Fibroblast of peridontal ligament (primary cell): ENCODE data around the gene PYGM.

Experiments used
- DNase-seq: peaks from one replicate; pipeline ENCODE4 v3.0.0-alpha.2; 2010; ENCODE audit errors: extremely low read depth

The PYGM gene

GRCh38 chr11:64735725-64736259, 24.0 kb downstream of the PYGM start:
- DNase-seq = no peak

- no peak for DNase-seq
Observed at GRCh38 chr11:64734811-64735724, 24.7 kb downstream of the PYGM start.

DNA sequence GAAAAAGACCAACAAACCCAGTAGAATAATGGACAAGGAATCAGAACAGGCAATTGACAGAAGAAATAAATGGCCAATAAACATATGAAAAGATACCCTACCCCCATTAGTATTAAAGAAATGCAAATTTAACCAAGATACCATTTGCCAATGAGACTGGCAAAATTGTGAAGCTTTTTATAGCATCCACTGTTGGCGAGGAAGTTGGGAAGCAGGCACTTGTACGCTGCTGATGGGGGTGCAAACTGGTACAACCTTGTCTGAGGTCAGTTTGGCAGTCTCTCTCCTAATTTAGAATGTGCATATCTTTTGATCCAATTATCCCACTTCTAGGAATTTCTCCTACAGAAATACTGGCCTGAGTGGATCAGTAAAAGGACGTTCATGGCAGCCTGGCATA, 28.2 kb downstream of the PYGM start:
- DNase-seq = no peak

DNA sequence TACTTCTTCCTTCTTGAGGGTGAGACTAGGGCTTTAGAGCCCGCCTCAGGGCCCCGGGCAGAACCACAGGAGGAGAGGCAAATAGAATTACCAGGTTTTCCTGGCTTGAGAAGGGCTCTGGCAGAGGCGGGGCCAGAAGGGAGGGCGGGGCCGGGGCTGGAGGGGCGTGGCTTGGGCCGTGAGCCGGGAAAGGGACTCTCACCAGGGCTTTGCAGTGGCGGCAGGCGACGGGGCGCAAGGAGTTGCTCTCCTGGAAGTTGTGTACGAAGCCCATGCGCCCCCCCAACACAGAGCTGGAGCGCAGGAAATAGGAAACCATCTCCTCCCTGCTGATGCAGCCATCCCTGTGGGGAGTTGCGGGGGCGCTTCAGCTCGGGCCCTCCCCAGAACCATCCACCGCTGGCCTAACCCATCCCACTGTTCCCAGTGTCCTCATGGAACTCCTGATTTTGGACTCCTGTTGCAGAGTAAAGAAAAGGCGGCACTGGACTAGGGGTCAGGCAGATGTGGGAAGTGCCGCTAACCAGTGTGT, 29.9 kb downstream of the PYGM start:
- no peak for DNase-seq

- DNase-seq = no peak
Observed at GRCh38 chr11:64728757-64729365, 30.9 kb downstream of the PYGM start.

DNA sequence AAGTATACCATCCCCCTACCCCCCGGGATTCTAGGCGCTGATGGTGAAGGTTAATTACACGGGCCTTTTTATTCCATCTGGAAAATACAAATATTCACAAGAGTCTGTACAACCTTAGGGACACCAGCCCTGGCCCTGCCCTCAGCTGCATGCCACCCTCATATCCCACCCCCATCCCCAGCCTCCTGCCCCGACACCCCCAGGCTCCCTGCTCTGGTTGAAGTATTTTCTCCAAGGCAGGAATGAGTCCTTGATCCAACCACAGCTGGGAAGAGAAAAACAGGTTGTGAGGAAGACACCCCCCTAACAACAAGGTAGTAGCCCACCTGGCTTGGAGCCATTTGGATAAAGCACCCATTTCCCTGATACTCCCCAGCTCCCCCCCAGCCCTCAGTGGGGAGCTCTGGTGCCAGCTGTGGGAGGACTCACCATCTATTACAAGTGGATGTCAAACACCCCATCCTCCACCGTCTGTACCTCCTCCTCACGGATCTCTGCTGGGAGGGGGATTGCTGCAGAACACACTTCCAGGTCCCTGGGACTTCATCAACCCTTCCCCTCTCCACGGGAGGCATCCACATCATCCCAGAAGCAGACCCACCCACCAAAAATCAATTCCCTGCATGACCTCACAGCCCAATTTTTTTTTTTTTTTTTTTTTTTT, 32.8 kb downstream of the PYGM start:
- DNase-seq = no peak

- no peak for DNase-seq
Observed at GRCh38 chr11:64726211-64726641, 33.5 kb downstream of the PYGM start.

GRCh38 chr11:64724863-64725532, 34.8 kb downstream of the PYGM start:
- no peak for DNase-seq

GRCh38 chr11:64723907-64724862, 35.6 kb downstream of the PYGM start:
- DNase-seq = no peak

- peak; percentile 64 for DNase-seq
Observed at GRCh38 chr11:64723117-64723906, 36.5 kb downstream of the PYGM start, which contains the start of gene NRXN2. Gene NRXN2 (minus strand): TSS chr11:64723197. CDS start chr11:64713699, 9,498 bp downstream.

GRCh38 chr11:64722141-64723065, 37.4 kb downstream of the PYGM start:
- DNase-seq = no peak

DNA sequence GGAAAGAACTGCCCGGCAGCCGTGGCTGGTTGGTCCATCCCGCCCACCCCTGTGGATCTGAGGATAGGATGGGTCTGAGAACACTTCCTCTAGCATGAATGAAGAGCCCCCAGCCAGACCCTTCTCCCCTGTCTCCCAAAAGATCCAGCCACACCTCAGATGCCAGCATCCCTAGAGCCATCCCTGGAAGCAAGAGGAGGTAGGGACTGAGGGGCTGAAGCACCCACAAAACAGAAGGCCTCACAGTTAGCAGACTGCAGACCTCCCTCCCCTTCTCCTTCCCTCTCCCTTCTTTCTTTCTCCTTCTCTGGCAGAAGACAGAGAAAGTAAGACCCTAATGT, 38.4 kb downstream of the PYGM start:
- no peak for DNase-seq

DNA sequence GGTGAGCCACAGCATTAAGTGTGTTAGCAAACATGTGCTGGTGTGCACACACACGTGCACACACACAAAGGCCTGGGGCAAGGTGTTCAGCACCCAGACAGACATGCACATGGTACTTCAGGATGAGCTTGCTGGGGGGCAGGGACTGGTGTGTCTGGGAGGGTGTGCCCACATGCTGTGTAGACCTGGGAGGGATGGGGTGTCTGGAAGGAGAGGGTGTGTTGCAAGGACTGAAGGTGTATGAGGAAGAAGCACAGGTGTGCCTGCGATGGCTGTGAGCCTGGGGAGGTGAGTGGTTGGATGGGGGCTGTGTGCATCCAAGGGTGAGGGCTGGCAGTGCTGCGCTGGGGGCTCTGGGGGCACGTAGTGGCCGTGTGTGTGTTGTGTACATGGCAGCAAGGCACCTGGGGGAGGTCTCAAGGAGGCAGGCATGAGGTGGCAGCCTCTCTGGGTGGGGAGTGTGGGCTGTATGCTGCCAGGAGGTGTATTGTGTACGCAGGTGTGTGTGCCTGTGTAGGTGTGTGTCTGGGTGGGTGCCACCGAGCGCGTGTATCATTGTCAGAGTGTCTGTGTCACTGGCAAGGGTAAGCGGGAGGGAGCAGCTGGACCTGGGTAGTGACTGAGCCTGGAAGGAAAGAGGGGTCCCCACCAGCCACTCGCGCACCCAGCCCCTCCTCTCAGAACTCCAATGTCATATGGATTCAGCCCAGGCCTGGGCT, 39.0 kb downstream of the PYGM start:
- no peak for DNase-seq

DNA sequence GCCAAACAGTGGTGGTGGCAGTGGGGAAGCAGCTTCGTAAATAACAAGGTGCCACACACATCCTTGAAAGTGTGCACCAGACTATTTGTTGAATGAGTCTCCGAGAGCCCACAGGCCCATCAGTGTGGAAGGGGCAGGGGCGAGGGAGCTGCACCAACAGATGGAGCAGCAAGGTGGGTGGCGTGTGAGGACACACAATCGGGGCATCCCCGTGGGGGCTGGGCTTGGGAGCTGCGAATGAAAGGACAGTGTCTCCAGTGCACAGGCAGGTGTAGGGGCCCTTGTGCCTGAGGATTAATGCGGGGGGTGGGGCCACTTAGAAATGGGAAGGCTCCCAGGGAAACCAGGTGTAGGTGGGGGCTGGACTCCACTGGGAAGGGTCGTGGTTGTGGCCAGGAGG, 39.6 kb downstream of the PYGM start:
- no peak for DNase-seq

- no peak for DNase-seq
Observed at GRCh38 chr11:64719406-64719805, 40.4 kb downstream of the PYGM start.

DNA sequence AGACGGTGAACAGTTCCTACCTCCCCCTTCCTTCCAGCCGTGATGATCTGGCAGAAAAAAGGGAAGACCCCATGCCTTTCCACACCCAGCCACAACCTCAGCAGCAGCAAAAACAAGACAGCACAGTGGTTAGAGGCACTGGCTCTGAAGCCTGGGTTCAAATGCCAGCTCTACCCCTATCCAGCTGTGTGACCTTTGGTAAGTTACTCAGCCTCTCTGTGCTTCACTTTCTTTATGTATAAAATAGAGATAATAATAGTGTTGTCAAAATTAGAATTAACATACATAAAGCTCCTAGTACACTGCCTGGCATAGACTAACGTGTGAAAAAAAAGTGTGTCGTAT, 41.0 kb downstream of the PYGM start:
- DNase-seq = no peak

GRCh38 chr11:64718084-64718779, 41.5 kb downstream of the PYGM start:
- DNase-seq = no peak

DNA sequence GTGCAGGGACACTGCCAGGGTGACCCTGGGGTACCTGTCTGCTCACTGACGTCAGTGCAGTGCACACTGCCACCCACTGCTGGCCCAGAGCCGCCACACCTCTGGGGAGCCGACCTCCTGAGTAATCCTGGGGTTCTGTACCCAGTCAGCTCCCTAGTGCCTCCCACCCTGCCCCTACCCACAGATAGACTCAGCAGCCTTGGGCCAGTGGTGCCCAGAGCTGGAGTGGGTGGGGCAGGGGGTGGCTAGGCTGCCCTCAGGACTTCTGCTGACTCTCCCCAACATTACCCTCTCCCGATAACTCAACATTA, 42.6 kb downstream of the PYGM start:
- no peak for DNase-seq
